Endothelial cell of umbilical vein (primary cell): ENCODE measurements around the gene HES7. TPM values are rescaled to one million over a fixed set of nuclear protein-coding genes. Genes with fewer than 3 reads are reported as not detected.
A peak's percentile ranks its signal among the peaks of the same experiment; 100 is the strongest.

Source experiments
- BruUV-seq: library from RNA; stranded (reverse); fragments of 400-500 nt; replicated peaks from 2 replicates; lab custom pipeline; 2021; lab: Mats Ljungman, UMichigan
- CTCF ChIA-PET: fragments of 300-600, 350-600 bp; sonication (Branson Sonifier 250); formaldehyde crosslinking; loops from one replicate; lab custom pipeline; 2021; ENCODE audit warnings: antibody characterized with exemption, inconsistent platforms; lab: Charles Lee
- POLR2A ChIA-PET: fragments of 300-600, 350-600 bp; sonication (Branson Sonifier 250); formaldehyde crosslinking; loops from one replicate; lab custom pipeline; 2021; ENCODE audit warnings: antibody characterized with exemption, inconsistent platforms; lab: Charles Lee
- DNase-seq: peaks from one replicate; pipeline ENCODE4 v3.0.0-alpha.2; 2011; ENCODE audit warnings: low read depth, low spot score
- FAIRE-seq: peaks from 2 replicates; lab custom pipeline; 2011; peaks lifted over from hg19 to GRCh38; lab: Jason Lieb, UNC
- H2AFZ ChIP-seq: 2 replicates; pipeline ENCODE4 v1.6.0; 2012; ENCODE audit warnings: low read depth, low read length, control low read depth, inconsistent platforms
- H3K27ac ChIP-seq: 2 replicates; pipeline ENCODE4 v1.5.1; 2011; ENCODE audit warnings: low read depth, mild to moderate bottlenecking, control low read depth, low read length, moderate library complexity; ENCODE audit not compliant: insufficient read depth
- H3K27me3 ChIP-seq, 2 experiments: 2 replicates each; pipeline versions ENCODE4 v1.6.0 to v1.6.1; 2011; ENCODE audit warnings: low read length in 2 of 2, mixed read lengths in 1 of 2; ENCODE audit not compliant: control insufficient read depth in 2 of 2, insufficient read depth in 2 of 2
- H3K36me3 ChIP-seq, 2 experiments: 2 replicates in 1 of 2; 3 replicates in 1 of 2; pipeline ENCODE4 v1.5.1; 2011; ENCODE audit warnings: low read length in 2 of 2, mild to moderate bottlenecking in 1 of 2, moderate library complexity in 1 of 2; ENCODE audit not compliant: control insufficient read depth in 2 of 2, insufficient read depth in 2 of 2; ENCODE audit errors: extremely low read depth in 1 of 2
- H3K4me1 ChIP-seq: 3 replicates; pipeline ENCODE4 v1.5.1; 2011; ENCODE audit warnings: mild to moderate bottlenecking, low read length; ENCODE audit not compliant: control insufficient read depth, insufficient read depth; ENCODE audit errors: extremely low read depth
- H3K4me2 ChIP-seq: 2 replicates; pipeline ENCODE4 v1.6.1; 2011; ENCODE audit warnings: low read length, control low read depth, mixed read lengths; ENCODE audit not compliant: insufficient read depth
- H3K4me3 ChIP-seq, 3 experiments: fragments of 200-600 bp in 1 of 3; sonication (generic), shearing (Covaris generic) in 1 of 3; replicated peaks in 1 of 3; 2 replicates each; pipeline ENCODE4 v1.5.1; 2011 to 2016; ENCODE audit warnings: control low read depth in 3 of 3, low read length in 3 of 3, mild to moderate bottlenecking in 2 of 3, inconsistent platforms in 1 of 3, low read depth in 1 of 3, moderate library complexity in 1 of 3; ENCODE audit not compliant: insufficient read depth in 1 of 3
- H3K79me2 ChIP-seq: 2 replicates; pipeline ENCODE4 v1.6.0; 2012; ENCODE audit warnings: low read length, inconsistent platforms; ENCODE audit not compliant: control insufficient read depth, insufficient read depth
- H3K9ac ChIP-seq: replicated peaks from 2 replicates; pipeline ENCODE3; 2011; ENCODE audit warnings: low read length, control low read depth; ENCODE audit not compliant: insufficient read depth; ENCODE audit errors: extremely low read depth
- H3K9me1 ChIP-seq: replicated peaks from 3 replicates; pipeline ENCODE4 v1.6.0; 2011; ENCODE audit warnings: mild to moderate bottlenecking, low read length; ENCODE audit not compliant: control insufficient read depth, insufficient read depth; ENCODE audit errors: extremely low read depth
- H3K9me3 ChIP-seq: replicated peaks from 2 replicates; pipeline ENCODE4 v1.5.1; 2012; ENCODE audit warnings: low read length, inconsistent platforms; ENCODE audit not compliant: control insufficient read depth, insufficient read depth
- H4K20me1 ChIP-seq: replicated peaks from 2 replicates; pipeline ENCODE3; 2011; ENCODE audit warnings: mild to moderate bottlenecking, low read length; ENCODE audit not compliant: control insufficient read depth, insufficient read depth; ENCODE audit errors: extremely low read depth
- EZH2 ChIP-seq: IDR thresholded peaks from 2 replicates; pipeline ENCODE4 v1.6.1; 2012; ENCODE audit warnings: borderline replicate concordance, low read depth, mild to moderate bottlenecking, moderate library complexity, low read length, inconsistent platforms; ENCODE audit not compliant: severe bottlenecking
- FOS ChIP-seq: IDR thresholded peaks from 2 replicates; pipeline ENCODE4 v1.6.1; 2011; ENCODE audit warnings: mild to moderate bottlenecking, low read length, moderate library complexity, borderline replicate concordance; ENCODE audit not compliant: insufficient read depth
- JUN ChIP-seq: IDR thresholded peaks from 2 replicates; pipeline ENCODE4 v1.6.1; 2011; ENCODE audit warnings: borderline replicate concordance, low read depth; ENCODE audit not compliant: insufficient read length, insufficient read depth
- MYC ChIP-seq: IDR thresholded peaks from one replicate; pipeline ENCODE4 v1.6.1; 2011; ENCODE audit warnings: mild to moderate bottlenecking, low read depth, low read length
- POLR2AphosphoS5 ChIP-seq: IDR thresholded peaks from 2 replicates; pipeline ENCODE4 v1.6.1; 2012; ENCODE audit warnings: low read depth, mild to moderate bottlenecking, control low read depth, low read length, moderate library complexity; ENCODE audit not compliant: insufficient read depth
- dilution Hi-C: fragments of 300-500 bp; cut with MboI; formaldehyde crosslinking; loops from one replicate; pipeline ENCODE4 v1.15.0; 2019; ENCODE audit warnings: low sequenced_read_pairs; ENCODE audit not compliant: extremely low pct_ligation_motif_present
- intact Hi-C: fragments of 100-400 bp; cut with micrococcal nuclease; formaldehyde crosslinking; loops from one replicate; pipeline ENCODE4 v1.10.0; 2022
- microRNA-seq: library from miRNA; unstranded; fragments of <30 nt; microRNA quantifications from one replicate; pipeline ENCODE4 v1.2.0, GENCODE V29; 2021; ENCODE audit warnings: borderline number of aligned reads, borderline replicate concordance
- polyA plus RNA-seq, 4 experiments: library from polyadenylated mRNA; depleted of rRNA in 3 of 4; stranded (reverse) in 3 of 4; unstranded in 1 of 4; fragments of >200 nt; gene quantifications; 2 replicates each; pipeline versions ENCODE4 v1.2.1 to v1.2.3, GENCODE V29; 2011 to 2012; ENCODE audit warnings: missing spikeins in 1 of 4
- small RNA-seq: library from RNA; depleted of rRNA; stranded (forward); fragments of <200 nt; gene quantifications from one replicate; pipeline ENCODE3, GENCODE V24; 2012; ENCODE audit warnings: low replicate concordance, low read depth; ENCODE audit not compliant: insufficient read depth, insufficient read length
- total RNA-seq: library from RNA; stranded (reverse); gene quantifications from 2 replicates; pipeline ENCODE4 v1.2.3, GENCODE V29; 2021

HES7 gene
- total and polyA plus RNA-seq, 2 donors (not counting 3 experiments of a cell fraction or from before 2014, with no cell fraction given), result 0.19 to 0.51 TPM

- H3K4me2 ChIP-seq, result no peak overlapping the region
These were observed 52.4 kb downstream of the HES7 start for GRCh38 chr17:8071496-8071895.

More at GRCh38 chr17:8071496-8071895, 52.4 kb downstream of the HES7 start:
- CTCF ChIA-PET, result interaction anchor here (1.4 to 4.7 kb wide), 5 partner anchors 12 to 82 kb away, joined by 4 to 73 read pairs (median 6); partner anchors contain the start of gene ALOX12B
- H3K9ac ChIP-seq, result no peak overlapping the region
- BruUV-seq, result no TSS peak
- intact Hi-C loops, result no loop called here
- DNase-seq, result no peak
- no peaks in the 10 kb centered on the region for H3K9me3 ChIP-seq
- no peak overlapping the region for H3K4me3 ChIP-seq
- no peak overlapping the region for H3K27ac ChIP-seq
- H2AFZ ChIP-seq, result no peak overlapping the region
- FAIRE-seq, result no peak
- dilution Hi-C loops, result no loop called here
- POLR2A ChIA-PET, result no interaction called here
- H3K4me1 ChIP-seq, result no peaks in the 10 kb centered on the region
- H3K9me1 ChIP-seq, result no peaks in the 10 kb centered on the region
- H3K27me3 ChIP-seq, result peaks cover 35% of the 10 kb centered on the region in 2 experiments
- no peak for TF ChIP-seq MYC
- TF ChIP-seq EZH2, result peak; percentile 3
- TF ChIP-seq POLR2AphosphoS5, result no peak
- no peak for TF ChIP-seq FOS
- no peak for TF ChIP-seq JUN
- no peaks in the 10 kb centered on the region for H3K36me3 ChIP-seq
- no peaks in the 10 kb centered on the region for H3K79me2 ChIP-seq
- no peaks in the 10 kb centered on the region for H4K20me1 ChIP-seq

Small RNA genes lying within 50 kb of the gene (microRNA-seq; reads per million reads assigned to microRNA genes)
- gene MIR4314 (not detected), gene MIR6883 (not detected)

Small RNA genes lying within 50 kb of the gene (small RNA-seq; reads per million reads assigned to genes)
- not detected for gene MIR4314

Other genes with a start within 250 kb of the HES7 start
- gene CHD3, start 235.3 kb downstream of the HES7 start, total RNA-seq, result 185 and 189 TPM in 2 replicates
- 102 and 108 TPM in 2 replicates for gene CHD3, start 235.3 kb downstream of the HES7 start, polyA plus RNA-seq
- gene RNF227, start 207.8 kb downstream of the HES7 start, total RNA-seq, result 0.58 TPM in 2 replicates
- 0.76 TPM in 2 replicates for gene RNF227, start 207.8 kb downstream of the HES7 start, polyA plus RNA-seq
- 2.4 and 4.2 TPM in 2 replicates for gene KCNAB3, start 194.2 kb downstream of the HES7 start, total RNA-seq
- gene KCNAB3, start 194.2 kb downstream of the HES7 start, polyA plus RNA-seq, result 1.3 and 2.1 TPM in 2 replicates
- 139 and 146 TPM in 2 replicates for gene TRAPPC1, start 192.2 kb downstream of the HES7 start, total RNA-seq
- 250 and 272 TPM in 2 replicates for gene TRAPPC1, start 192.2 kb downstream of the HES7 start, polyA plus RNA-seq
- gene CNTROB, start 191.9 kb downstream of the HES7 start, total RNA-seq, result 45.0 and 47.2 TPM in 2 replicates
- gene CNTROB, start 191.9 kb downstream of the HES7 start, polyA plus RNA-seq, result 24.9 and 27.8 TPM in 2 replicates
- not detected in 2 replicates for gene GUCY2D, start 121.5 kb downstream of the HES7 start, total RNA-seq
- not detected in 2 replicates for gene GUCY2D, start 121.5 kb downstream of the HES7 start, polyA plus RNA-seq
- not detected in 2 replicates for gene ALOX15B, start 85.0 kb downstream of the HES7 start, total RNA-seq
- gene ALOX15B, start 85.0 kb downstream of the HES7 start, polyA plus RNA-seq, result not detected in 2 replicates
- gene ALOX12B, start 36.4 kb downstream of the HES7 start, total RNA-seq, result not detected in 2 replicates
- not detected in 2 replicates for gene ALOX12B, start 36.4 kb downstream of the HES7 start, polyA plus RNA-seq
- not detected in 2 replicates for gene ALOXE3, start 5.6 kb downstream of the HES7 start, total RNA-seq
- 0.01 TPM in 1 of 2 replicates, not detected in the other for gene ALOXE3, start 5.6 kb downstream of the HES7 start, polyA plus RNA-seq
- gene PER1, start 28.3 kb upstream of the HES7 start, total RNA-seq, result 32.1 and 36.5 TPM in 2 replicates
- 12.1 and 13.6 TPM in 2 replicates for gene PER1, start 28.3 kb upstream of the HES7 start, polyA plus RNA-seq
- gene VAMP2, start 38.8 kb upstream of the HES7 start, total RNA-seq, result 31.7 and 35.9 TPM in 2 replicates
- gene VAMP2, start 38.8 kb upstream of the HES7 start, polyA plus RNA-seq, result 28.7 and 38.0 TPM in 2 replicates
- gene TMEM107, start 52.3 kb upstream of the HES7 start, total RNA-seq, result 20.0 and 20.4 TPM in 2 replicates
- gene TMEM107, start 52.3 kb upstream of the HES7 start, polyA plus RNA-seq, result 31.6 and 36.9 TPM in 2 replicates
- 8.3 and 9.0 TPM in 2 replicates for gene BORCS6, start 66.1 kb upstream of the HES7 start, total RNA-seq
- gene BORCS6, start 66.1 kb upstream of the HES7 start, polyA plus RNA-seq, result 8.0 and 9.7 TPM in 2 replicates
- gene AURKB, start 86.5 kb upstream of the HES7 start, total RNA-seq, result 104 and 107 TPM in 2 replicates
- gene AURKB, start 86.5 kb upstream of the HES7 start, polyA plus RNA-seq, result 67.8 and 69.2 TPM in 2 replicates
- 49.9 and 53.2 TPM in 2 replicates for gene CTC1, start 124.0 kb upstream of the HES7 start, total RNA-seq
- 36.3 and 38.3 TPM in 2 replicates for gene CTC1, start 124.0 kb upstream of the HES7 start, polyA plus RNA-seq
- 84.1 and 108 TPM in 2 replicates for gene PFAS, start 125.2 kb upstream of the HES7 start, total RNA-seq
- gene PFAS, start 125.2 kb upstream of the HES7 start, polyA plus RNA-seq, result 31.4 and 34.1 TPM in 2 replicates
- 36.5 and 36.8 TPM in 2 replicates for gene RANGRF, start 164.6 kb upstream of the HES7 start, total RNA-seq
- gene RANGRF, start 164.6 kb upstream of the HES7 start, polyA plus RNA-seq, result 52.7 and 52.9 TPM in 2 replicates
- 7.7 and 9.4 TPM in 2 replicates for gene SLC25A35, start 171.3 kb upstream of the HES7 start, total RNA-seq
- gene SLC25A35, start 171.3 kb upstream of the HES7 start, polyA plus RNA-seq, result 7.6 and 8.1 TPM in 2 replicates
- gene ARHGEF15, start 186.1 kb upstream of the HES7 start, total RNA-seq, result 78.6 and 108 TPM in 2 replicates
- gene ARHGEF15, start 186.1 kb upstream of the HES7 start, polyA plus RNA-seq, result 119 and 355 TPM in 2 replicates
- gene ODF4, start 215.7 kb upstream of the HES7 start, total RNA-seq, result not detected in 2 replicates
- not detected in 2 replicates for gene ODF4, start 215.7 kb upstream of the HES7 start, polyA plus RNA-seq